AG09309 (cell line): ENCODE measurements around the gene OS9.

Source experiments
- DNase-seq: peaks from one replicate; pipeline ENCODE4 v3.0.0-alpha.2; 2010; ENCODE audit warnings: low read depth
- H3K4me3 ChIP-seq: 2 replicates; pipeline ENCODE4 v1.5.1; 2011; ENCODE audit warnings: mild to moderate bottlenecking, low read depth, low read length, moderate library complexity; ENCODE audit not compliant: control insufficient read depth
- CTCF ChIP-seq: IDR thresholded peaks from 2 replicates; pipeline ENCODE4 v1.5.1; 2011; ENCODE audit warnings: mild to moderate bottlenecking, low read depth, low read length, inconsistent platforms; ENCODE audit not compliant: insufficient read depth, control insufficient read depth; ENCODE audit errors: missing control alignments

OS9 gene

GRCh38 chr12:57679697-57680096 is 14.2 kb upstream of the OS9 start:
- no peak for DNase-seq
- no peak for TF ChIP-seq CTCF
- H3K4me3 ChIP-seq: no peak overlapping the region

GRCh38 chr12:57687862-57688261 is 6.1 kb upstream of the OS9 start:
- no peak for DNase-seq
- no peak overlapping the region for H3K4me3 ChIP-seq
- TF ChIP-seq CTCF: no peak

DNA sequence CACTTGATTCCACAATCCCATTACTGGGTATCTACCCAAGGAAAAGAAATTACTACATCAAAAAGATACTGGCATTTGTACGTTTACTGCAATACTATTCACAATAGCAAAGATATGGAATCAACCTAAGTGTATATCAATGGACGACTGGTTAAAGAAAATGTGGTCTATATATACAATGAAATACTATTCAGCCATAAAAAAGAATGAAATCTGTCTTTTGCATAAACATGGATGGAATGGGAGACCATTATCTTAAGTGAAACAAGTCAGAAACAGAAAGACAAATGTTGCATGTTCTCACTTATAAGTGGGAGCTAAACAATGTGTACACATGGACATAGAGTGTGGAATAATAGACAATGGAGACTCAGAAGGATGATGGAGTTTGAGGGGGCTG is 5.0 kb upstream of the OS9 start:
- DNase-seq: no peak
- H3K4me3 ChIP-seq: no peak overlapping the region
- no peak for TF ChIP-seq CTCF

DNA sequence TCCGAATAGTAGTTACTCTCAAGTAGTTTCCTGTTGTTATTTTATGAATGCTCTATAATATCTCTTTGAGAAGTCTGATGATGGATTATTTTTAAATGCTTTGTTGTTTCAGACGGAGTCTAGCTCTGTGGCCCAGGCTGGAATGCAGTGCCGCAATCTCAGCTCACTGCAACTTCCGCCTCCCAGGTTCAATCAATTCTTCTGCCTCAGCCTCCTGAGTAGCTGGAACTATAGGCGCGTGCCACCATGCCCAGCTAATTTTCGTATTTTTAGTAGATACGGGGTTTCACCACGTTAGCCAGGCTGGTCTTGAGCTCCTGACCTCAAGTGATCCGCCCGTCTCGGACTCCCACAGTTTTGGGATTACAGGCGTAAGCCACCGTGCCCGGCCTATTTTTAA is 1.4 kb upstream of the OS9 start:
- DNase-seq: no peak
- no peak for TF ChIP-seq CTCF
- no peak overlapping the region for H3K4me3 ChIP-seq

- no peak overlapping the region for H3K4me3 ChIP-seq
- no peak for DNase-seq
- no peak for TF ChIP-seq CTCF
Measured at GRCh38 chr12:57693317-57693658, 644 bp upstream of the OS9 start.

DNA sequence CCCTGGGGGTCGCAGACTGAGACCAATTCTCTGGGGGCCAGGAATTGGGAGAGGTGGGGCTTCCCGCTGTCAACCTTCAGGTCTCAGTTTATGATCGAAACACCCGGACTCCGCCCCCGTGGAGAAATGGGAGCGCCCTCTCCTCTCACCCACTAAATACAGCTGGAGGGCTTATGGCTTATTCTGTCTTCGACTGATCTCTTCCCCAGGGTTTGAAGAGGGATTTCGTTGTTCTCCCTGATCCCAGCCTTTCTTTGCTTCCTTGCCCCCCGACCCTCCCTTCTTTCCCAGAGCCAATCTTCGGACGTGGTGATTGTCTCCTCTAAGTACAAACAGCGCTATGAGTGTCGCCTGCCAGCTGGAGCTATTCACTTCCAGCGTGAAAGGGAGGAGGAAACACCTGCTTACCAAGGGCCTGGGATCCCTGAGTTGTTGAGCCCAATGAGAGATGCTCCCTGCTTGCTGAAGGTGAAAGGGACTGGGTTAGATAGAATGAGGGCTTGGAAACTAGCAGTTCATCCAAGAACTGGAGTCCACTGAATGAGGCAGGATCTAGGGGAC is 607 bp downstream of the OS9 start:
- TF ChIP-seq CTCF: no peak
- DNase-seq: no peak
- peak overlapping the region; percentile 97 for H3K4me3 ChIP-seq
